NCI-H2196 (cell line): Measurements from ENCODE around the gene SELPLG.
"Not testable (repeated sequence)": the region's sequence is repeated elsewhere in the genome, so short reads cannot be mapped to it uniquely, and the experiment has no call there.

Experiments
- DNase-seq: peaks from one replicate; lab custom pipeline; 2025; ENCODE audit not compliant: unreplicated experiment; lab: John Stamatoyannopoulos, UW

The SELPLG gene

DNA sequence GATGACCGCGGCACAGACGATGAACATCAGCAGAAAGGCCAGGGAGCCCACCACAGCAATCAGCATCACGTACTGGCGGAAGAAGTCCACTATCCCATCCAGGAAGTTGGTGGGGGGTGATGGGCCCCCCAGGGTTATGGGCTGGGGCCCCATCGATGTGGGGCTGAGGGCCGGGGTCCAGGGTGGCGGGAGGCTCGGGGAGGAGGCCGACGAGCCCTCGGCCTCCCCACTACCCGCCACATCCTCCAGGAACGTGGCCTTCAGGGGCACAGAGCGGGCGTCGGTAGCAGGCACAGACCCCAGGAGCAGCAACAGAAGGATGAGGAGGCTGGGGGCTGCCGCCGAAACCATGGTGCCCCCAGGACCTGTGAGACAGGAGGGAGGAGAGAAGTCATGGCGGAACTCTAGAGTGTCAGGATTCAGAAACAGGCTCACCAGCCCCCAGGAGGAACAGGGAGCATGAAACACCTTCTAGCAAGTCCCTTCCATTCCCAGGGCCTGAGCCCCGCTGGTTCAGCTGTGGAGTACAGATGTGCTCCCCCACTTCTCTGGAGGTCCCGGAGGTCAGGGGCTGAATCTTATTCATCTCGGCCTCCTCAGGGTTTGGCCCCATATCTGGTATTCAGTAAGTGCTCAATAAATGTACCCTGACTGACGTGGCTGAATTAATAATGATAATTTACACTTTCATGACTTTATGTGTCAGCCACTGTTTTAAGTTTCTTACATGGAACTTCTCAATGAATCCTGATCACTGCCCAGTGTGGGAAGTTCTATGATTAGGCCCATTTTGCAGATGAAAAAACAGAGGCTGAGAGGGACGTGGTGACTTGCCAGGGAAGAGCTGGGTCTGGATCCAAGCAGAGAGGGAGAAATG lies 41.4 kb downstream of the SELPLG start:
- DNase-seq: no peak

DNA sequence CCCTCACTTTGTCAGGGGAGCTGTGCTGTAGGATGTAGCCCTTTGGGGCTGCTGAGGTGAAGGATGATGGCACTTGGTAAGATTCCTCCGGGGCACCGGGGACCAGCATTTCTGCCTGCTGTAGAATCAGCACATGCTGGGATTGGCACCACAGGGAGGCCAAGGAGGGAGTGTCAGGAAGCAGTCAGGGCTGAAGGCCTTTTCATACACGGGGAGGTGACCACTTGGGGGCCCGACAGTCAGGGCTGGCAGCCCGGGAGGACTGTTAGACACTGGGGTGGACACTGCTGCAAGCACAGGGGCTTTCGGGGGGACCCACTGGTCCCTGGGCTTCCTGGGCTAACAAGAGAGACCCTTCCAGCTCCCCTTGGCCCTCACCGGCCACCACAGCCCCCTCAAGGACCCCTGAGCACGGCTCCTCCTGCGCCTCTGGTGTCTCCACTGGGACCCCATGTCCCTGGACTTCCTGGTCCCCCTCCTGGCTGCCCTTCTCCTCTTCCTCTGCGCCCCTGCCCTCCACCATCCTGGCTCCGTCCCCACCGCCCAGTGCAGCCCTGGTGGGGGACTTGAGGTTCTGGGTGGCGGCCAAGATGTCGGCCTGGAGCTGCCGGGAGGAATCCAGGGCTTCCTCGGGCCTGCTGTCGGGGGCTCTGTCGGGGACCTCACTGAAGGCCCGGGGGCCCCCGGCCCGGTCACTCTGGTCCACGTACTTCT lies 42.3 kb downstream of the SELPLG start:
- no peak for DNase-seq

DNA sequence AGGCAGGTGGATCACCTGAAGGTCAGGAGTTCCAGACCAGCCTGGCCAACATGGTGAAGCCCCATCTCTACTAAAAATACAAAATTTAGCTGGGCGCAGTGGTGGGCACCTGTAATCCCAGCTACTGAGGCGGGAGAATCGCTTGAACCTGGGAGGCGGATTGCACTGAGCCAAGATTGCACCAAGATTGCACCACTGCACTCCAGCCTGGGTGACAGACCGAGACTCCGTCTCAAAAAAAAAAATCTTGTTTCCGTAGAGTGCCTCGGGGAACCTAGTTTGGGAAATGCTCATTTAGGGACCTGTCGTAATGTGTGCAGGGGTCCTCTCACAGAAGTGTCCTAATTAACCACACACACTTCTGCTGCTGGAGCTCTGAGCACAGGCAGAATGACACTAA lies 43.2 kb downstream of the SELPLG start:
- DNase-seq: not testable (repeated sequence)

DNA sequence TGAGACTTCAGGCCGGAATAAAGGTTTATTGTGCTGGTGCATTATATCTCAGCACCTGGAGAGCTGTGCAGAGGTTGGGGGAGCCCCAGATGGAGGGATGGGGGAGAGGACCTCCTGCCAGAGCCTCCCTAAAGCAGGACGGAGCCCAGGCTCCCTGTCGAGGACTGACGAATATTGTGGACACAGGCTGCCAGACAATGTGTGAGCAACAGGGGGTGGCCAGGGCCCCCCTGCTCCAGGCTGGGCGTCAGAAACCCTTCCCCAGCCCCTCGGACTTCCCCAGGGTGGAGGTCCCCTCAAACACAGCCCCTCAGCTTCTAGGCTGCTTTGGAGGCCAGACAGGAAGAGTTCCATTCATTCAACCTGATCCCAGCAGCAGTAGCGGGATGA lies 43.9 kb downstream of the SELPLG start:
- DNase-seq: no peak

DNA sequence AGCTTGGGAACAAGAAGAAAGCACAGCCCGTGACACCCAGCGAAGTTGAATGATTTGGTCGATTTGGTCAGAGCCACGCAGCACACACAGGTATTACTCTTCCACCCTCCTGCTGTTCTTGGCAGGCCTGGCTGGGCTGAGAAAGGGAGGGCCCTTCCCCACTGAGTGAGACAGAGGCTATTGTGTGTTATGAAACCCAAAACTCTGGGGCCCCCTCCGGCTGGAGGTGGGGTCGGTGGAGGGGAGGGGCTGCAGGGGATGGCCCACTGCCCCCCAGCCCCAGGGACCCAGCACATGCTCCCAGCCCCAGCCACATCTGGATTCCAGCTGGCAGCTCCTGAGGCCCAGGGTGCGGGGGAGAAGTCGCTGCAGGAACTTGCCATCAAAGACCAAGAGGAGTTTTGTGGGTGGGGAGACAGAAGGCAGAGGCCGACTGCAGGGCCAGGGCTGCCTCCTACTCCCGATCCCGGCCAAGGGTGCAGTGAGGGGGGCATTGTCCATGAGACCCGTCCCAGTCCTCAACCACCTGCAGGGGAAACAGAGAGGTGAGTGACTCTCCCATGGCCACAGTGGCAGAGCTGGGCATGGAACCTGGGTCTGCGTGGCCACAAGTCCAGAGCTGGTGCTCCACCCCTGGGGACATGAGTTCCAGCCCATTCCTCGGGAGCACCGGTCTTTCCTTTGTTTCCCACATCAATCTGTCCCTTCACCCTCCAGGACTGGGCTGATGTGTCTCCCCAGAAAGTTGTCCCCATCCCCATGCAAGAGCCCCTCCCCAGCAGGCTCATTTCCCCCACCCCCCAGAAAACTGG lies 44.5 kb downstream of the SELPLG start:
- no peak for DNase-seq

DNA sequence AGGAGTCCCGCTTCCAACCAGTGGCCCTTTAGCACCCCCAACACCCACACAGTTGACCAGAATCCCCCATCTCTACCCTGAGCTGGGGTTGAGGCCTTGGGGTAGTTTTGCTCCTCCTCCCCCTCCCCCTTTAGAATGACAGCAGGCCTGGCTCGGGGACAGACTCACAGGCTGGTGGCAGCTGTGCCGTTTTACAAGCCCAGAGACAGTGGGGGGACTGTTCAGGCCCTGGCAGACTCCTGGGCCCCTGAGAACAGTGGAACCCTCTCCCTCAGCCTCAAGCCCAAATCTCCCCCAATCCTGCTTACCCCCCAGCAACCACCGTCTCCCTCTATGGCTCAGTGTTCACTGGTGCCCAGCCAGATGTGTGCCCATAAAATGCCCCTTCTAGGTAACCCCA lies 45.9 kb downstream of the SELPLG start:
- no peak for DNase-seq

DNA sequence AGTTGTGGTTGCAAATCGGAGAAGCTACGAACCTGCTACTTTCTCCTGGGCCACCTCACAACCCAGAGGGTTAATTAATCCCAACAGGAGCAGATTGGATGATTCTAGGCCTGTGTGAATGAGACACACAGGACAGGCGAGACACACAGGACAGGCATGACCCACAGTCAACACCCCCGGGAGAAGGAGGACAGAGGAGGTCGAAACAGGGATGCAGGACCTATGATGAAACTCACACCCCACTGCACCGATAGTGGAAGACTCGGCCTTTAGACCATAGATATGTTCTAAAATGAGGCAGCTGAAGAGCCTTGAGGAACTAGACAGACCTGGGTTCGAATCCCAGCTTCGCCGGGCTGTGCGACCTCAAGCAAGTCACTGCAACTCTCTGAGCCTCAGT lies 47.4 kb downstream of the SELPLG start:
- no peak for DNase-seq

DNA sequence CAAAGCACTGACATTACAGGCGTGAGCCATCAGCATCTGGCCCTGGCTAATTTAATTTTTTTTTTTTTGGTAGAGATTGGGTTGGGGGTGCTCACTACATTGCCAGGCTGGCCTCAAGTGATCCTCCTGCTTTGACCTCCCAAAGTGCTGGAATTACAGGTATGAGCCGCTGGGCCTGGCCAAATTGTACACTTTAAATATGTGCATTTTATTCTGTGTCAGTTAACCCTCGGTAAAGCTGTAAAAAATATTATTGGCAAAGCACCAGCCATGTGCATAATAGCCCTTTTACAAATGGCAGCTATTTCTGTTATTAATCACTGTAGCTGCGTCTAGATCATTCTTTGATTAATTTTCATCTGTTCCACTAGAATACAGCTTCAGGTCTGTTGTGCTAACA lies 47.8 kb downstream of the SELPLG start:
- DNase-seq: no peak

DNA sequence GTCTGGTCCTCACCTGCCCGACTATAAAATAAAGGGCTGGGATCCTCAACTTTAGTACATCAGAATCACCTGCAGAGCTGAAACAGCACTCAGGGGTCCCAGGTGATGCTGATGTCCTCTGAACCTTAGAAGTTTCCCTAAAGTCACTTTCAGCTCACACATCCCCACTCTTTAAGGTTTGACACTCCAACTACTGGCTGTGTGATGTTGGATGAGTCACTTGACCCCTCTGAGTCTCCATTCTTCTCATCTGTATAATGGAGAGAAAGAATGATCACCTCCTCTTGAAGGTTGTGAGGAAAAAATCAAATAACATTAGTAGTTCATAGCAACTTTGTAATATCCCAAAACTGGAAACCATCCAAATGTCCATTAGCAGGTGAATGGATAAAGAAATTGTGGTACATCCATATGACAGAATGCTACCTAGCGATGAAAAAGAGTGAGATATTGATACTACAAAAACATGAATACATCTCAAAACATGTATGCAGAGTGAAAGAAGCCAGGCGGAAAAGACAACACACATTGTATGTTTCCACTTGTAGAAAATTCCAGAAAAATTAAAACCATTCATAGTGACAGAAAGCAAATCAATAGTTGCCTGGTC lies 49.1 kb downstream of the SELPLG start:
- DNase-seq: no peak

DNA sequence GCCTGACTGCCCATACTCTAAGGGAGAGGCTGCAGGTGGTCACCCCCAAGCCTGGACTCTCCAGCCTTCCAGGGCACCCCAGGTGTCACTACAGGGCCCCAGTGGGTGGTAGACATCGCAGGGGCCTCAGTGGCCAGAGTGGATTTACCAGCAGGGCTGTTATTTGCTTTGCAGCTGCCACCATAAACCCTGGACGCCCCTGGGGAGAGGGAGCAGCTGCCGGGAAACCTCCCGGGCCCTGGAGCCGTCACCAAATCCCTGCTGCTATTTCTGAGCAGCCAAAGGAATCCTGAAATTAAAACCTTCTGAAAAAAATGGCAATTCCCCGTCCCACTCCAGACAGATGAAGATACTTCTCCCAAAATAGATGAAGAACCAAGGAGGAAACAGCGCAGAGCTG lies 49.7 kb downstream of the SELPLG start:
- DNase-seq: no peak

DNA sequence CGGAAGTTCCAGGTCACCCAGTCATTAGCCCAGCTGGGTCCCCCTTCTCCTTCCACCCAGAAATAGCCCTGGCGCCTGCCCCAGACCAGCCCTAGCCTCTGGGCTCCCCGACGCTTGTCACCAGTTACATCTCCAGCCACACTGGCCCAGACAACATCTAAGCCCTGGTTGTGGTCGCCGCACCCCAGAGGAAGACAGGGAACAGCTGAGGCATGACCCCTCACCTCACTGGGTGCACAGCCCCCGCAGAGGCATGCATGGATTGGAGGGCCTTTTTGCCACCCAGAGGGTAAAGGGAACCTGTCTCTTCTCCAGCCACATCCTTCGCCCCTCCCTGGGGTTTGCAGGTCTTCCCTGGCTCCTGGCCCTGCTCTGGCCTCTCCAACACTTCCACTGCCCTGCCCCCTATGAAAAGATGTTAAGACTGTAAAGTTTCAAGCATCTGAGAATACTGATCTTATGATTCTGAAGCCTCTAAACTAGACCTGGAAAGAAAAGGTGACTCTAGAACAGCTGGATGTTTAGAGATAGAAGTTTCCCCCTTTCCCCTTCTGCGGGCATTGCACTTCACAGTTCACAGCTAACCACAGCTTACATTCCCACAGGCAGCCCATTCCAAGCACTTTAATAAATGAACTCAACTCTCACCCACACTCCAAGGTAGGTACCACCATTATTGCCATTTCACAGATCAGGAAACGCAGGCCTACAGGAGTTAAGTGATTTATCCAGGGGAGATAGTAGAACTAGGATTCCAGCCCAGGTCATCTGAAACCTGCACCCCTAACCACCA lies 50.5 kb downstream of the SELPLG start:
- no peak for DNase-seq

DNA sequence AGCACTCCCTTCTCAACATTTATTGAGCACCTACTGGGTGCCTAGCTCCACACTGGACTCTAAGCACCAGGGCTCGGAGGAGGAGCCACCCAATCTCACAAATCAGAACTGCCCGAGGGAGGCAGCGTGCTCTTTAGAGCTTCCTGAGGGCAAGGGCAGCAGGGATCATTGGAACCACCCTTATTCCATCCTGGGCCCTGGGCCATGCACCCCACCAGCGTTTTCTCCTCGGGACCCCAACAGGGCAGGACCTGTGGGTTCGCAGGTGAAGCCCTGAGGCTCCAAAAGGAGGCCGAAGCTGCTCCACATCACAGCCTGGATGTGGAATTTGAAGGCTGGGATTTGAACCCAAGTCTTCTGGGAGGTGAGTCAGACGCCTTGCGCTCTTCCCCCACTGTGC lies 51.2 kb downstream of the SELPLG start:
- DNase-seq: no peak

DNA sequence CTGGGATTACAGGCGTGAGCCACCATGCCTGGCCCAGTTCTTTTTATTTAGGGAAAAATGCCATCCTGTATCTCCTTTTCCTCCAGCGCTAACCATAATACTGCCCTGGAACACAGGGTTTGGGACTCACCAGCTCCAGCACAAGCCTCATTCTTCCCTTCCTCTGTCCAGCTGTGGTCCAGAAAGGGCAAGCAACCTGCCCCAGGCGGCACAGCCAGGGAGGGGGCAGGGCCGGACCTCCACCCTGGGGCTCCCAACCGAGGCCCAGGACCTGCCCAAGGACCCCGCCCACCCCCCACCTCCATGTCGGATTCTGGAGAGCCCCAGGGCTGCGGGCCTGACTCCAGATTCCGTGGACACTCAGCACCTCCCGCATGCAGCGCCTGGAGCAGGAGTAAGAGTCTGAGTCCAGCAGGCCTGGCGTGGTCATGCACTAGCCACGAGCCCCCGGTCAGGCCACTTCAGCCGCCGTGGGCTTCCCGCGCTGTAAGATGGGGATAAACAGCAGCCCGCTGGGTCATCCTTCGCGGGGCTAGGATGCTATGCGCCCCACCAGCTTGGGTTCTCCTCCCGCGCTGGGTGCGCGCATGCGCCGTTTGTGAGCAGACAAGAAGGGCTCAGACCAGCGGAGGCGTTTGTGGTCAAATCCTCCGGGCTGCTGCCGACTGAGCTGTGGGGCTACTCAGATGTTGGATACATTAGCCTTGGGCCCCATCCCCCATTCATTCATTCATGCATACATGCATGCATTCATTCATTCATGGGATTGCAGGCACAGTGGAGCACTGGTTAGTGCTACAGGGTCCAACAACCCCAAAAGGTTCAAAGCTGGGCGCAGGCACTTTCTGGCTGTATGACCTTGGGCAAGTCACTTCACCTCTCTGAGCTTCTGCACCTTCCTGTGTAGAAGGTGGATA lies 52.1 kb downstream of the SELPLG start:
- no peak for DNase-seq

DNA sequence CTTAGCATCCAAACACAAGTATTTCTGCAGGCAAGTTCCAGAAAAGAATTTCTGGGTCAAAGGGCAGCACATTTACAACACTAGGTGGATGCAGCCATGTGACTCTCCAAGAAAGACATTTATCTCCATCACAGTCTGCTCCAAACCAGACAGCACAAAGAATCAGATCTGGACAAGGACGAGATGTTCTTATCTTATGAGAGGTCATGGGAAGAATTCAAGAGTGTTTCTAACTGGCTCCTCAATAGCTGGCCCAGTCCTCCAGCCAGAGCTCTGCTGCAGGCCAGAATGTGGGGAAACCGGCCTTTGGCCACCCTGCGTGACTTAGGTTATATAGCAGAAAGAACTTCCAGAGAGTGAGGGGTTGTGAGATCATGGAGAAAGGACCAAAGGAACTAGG lies 53.2 kb downstream of the SELPLG start:
- DNase-seq: no peak

DNA sequence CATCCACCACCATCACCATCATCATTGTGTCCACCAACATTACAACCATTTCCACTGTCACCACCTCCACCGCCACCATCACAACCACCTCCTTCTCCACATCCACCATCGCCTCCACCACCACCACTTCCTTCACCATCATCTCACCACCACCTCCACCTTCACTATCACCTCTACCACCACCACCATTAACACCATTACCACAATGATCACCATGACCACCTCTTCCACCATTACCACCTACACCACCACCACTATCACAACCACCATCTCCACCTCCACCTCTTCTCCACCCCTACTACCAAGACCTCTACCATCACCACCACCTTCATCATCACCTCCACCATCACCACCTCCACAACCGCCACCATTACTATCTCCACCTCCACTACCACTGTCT lies 54.9 kb downstream of the SELPLG start:
- no peak for DNase-seq

DNA sequence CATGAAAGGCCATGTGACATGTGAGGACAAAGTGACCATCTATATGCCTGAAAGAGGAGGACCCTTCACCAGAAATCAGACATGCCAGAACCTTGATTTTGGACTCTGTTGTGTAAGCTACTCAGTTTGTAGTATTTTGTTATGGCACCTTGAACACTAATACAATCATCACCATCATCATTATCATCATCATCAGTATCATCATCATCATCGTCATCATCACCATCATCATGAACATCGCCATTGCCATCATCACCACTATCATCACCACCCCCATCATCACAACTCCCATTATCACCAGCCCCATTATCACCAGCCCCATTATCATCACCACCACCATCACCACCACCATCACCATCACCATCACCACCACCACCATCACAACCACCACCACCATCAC lies 55.4 kb downstream of the SELPLG start:
- DNase-seq: no peak

DNA sequence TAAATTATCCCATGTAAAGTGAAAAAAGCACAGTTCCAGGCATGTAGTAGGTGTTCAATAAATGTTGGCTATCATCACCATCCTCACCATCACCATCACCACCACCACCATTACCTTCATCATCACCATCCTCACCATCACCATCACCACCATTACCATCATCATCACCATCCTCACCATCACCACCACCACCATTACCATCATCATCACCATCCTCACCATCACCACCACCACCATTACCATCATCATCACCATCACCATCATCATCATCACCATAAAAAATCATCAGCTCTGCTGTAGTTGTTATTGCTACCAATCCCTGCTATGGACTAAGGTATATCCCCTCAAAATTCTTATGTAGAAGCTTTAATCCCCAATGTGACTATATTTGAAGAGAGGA lies 56.2 kb downstream of the SELPLG start:
- no peak for DNase-seq

DNA sequence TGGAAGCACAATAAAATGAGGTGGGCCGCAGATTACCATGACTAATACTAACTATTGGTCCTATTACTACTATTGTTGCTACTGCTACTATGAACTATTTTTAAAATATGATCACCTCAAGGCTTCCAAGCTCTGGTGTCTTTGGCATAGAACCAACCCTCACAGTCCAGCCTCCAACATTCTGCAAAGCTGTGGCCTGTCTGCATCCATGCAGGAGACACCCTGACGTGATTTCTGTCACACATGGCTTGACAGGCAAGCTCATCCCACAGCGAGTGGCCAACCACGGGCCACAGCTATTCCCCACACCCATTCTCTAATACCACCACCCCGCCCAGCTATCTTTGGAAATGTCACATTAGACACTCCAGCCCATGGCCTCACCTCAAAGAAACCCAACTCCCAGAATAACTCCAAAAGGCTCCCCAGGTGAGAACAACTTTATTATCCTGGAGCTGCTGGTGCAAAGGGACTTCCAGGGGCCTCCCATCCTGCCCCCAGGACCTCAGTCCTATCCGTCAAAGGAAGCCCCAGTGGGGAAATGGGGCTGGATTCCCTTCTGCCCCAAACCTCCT lies 56.9 kb downstream of the SELPLG start:
- DNase-seq: no peak
